Keratinocyte (primary cell): ENCODE data around the gene BMX. TPM values are rescaled to one million over a fixed set of nuclear protein-coding genes. Genes with fewer than 3 reads are reported as not detected.

Source experiments
- DNase-seq: peaks from one replicate; pipeline ENCODE4 v3.0.0-alpha.2; 2011; ENCODE audit warnings: low read depth, missing footprints, low spot score
- FAIRE-seq: peaks from 2 replicates; lab custom pipeline; 2011; peaks lifted over from hg19 to GRCh38; lab: Jason Lieb, UNC
- H2AFZ ChIP-seq: 2 replicates; pipeline ENCODE4 v1.6.0; 2012; ENCODE audit warnings: low read length, control low read depth, inconsistent platforms; ENCODE audit not compliant: control insufficient read depth
- H3K27ac ChIP-seq: 2 replicates; pipeline ENCODE4 v1.5.1; 2011; ENCODE audit warnings: low read length; ENCODE audit not compliant: control insufficient read depth, insufficient read depth
- H3K27me3 ChIP-seq: 3 replicates; pipeline ENCODE4 v1.6.0; 2011; ENCODE audit warnings: low read length; ENCODE audit not compliant: control insufficient read depth, insufficient read depth; ENCODE audit errors: extremely low read depth
- H3K36me3 ChIP-seq, 2 experiments: 2 replicates in 1 of 2; 3 replicates in 1 of 2; pipeline ENCODE4 v1.5.1; 2011; ENCODE audit warnings: low read length in 2 of 2, mild to moderate bottlenecking in 1 of 2; ENCODE audit not compliant: control insufficient read depth in 2 of 2, insufficient read depth in 2 of 2; ENCODE audit errors: extremely low read depth in 1 of 2
- H3K4me1 ChIP-seq: 3 replicates; pipeline ENCODE4 v1.5.1; 2011; ENCODE audit warnings: low read length; ENCODE audit not compliant: control insufficient read depth, insufficient read depth; ENCODE audit errors: extremely low read depth
- H3K4me2 ChIP-seq: 3 replicates; pipeline ENCODE4 v1.6.0; 2011; ENCODE audit warnings: low read depth, low read length; ENCODE audit not compliant: control insufficient read depth, insufficient read depth; ENCODE audit errors: extremely low read depth
- H3K4me3 ChIP-seq, 3 experiments: fragments of 200-600 bp in 1 of 3; sonication (generic) in 1 of 3; 2 replicates in 2 of 3; 3 replicates in 1 of 3; pipeline ENCODE4 v1.5.1; 2011 to 2016; ENCODE audit warnings: low read length in 3 of 3, mild to moderate bottlenecking in 3 of 3, control low read depth in 2 of 3, inconsistent platforms in 1 of 3, low read depth in 1 of 3, mixed read lengths in 1 of 3, mixed run types in 1 of 3, moderate library complexity in 1 of 3; ENCODE audit not compliant: control insufficient read depth in 2 of 3, insufficient read depth in 2 of 3; ENCODE audit errors: extremely low read depth in 1 of 3
- H3K79me2 ChIP-seq: 2 replicates; pipeline ENCODE4 v1.6.0; 2012; ENCODE audit warnings: low read length; ENCODE audit not compliant: control insufficient read depth, insufficient read depth
- H3K9ac ChIP-seq: 3 replicates; pipeline ENCODE4 v1.6.0; 2011; ENCODE audit warnings: low read length; ENCODE audit not compliant: control insufficient read depth, insufficient read depth; ENCODE audit errors: extremely low read depth
- H3K9me1 ChIP-seq: 3 replicates; pipeline ENCODE4 v1.6.0; 2011; ENCODE audit warnings: low read length; ENCODE audit not compliant: control insufficient read depth, insufficient read depth; ENCODE audit errors: extremely low read depth
- H3K9me3 ChIP-seq: 2 replicates; pipeline ENCODE4 v1.5.1; 2012; ENCODE audit warnings: low read depth, low read length; ENCODE audit not compliant: control insufficient read depth
- H4K20me1 ChIP-seq: 3 replicates; pipeline ENCODE4 v1.6.0; 2011; ENCODE audit warnings: low read length; ENCODE audit not compliant: control insufficient read depth, insufficient read depth; ENCODE audit errors: extremely low read depth
- EZH2 ChIP-seq: IDR thresholded peaks from one replicate; pipeline ENCODE4 v1.6.1; 2012; ENCODE audit warnings: inconsistent platforms, mild to moderate bottlenecking, low read length, moderate library complexity
- dilution Hi-C: fragments of 300-500 bp; cut with MboI; formaldehyde crosslinking; loops from one replicate; pipeline ENCODE4 v1.7.0; 2020; ENCODE audit warnings: low sequenced_read_pairs; ENCODE audit not compliant: extremely low pct_ligation_motif_present
- polyA plus RNA-seq, 5 experiments: library from polyadenylated mRNA; depleted of rRNA in 3 of 5; stranded (reverse) in 3 of 5; stranded (forward) in 1 of 5; unstranded in 1 of 5; fragments of >200 nt; gene quantifications; 1 replicate in 1 of 5; 2 replicates in 3 of 5; 3 replicates in 1 of 5; pipeline versions ENCODE4 v1.2.1 to v1.2.3, GENCODE V29; 2011 to 2012; ENCODE audit warnings: missing spikeins in 2 of 5, low read depth in 1 of 5, low replicate concordance in 1 of 5
- TF ChIP-seq, protein P1 (sequence below), 3 experiments: IDR thresholded peaks in 1 of 3; conservative IDR thresholded peaks in 1 of 3; optimal IDR thresholded peaks in 1 of 3; 2 replicates in 2 of 3; 3 replicates in 1 of 3; pipeline versions ENCODE3 to v1.5.1; 2011; ENCODE audit warnings: low read length in 3 of 3, mild to moderate bottlenecking in 3 of 3, moderate library complexity in 2 of 3, control low read depth in 1 of 3, inconsistent platforms in 1 of 3; ENCODE audit not compliant: insufficient read depth in 2 of 3; ENCODE audit errors: extremely low read depth in 1 of 3

BMX gene
- polyA plus RNA-seq, 1 donor (not counting 4 experiments of a cell fraction or from before 2014, with no cell fraction given) = 0.09 TPM

DNA sequence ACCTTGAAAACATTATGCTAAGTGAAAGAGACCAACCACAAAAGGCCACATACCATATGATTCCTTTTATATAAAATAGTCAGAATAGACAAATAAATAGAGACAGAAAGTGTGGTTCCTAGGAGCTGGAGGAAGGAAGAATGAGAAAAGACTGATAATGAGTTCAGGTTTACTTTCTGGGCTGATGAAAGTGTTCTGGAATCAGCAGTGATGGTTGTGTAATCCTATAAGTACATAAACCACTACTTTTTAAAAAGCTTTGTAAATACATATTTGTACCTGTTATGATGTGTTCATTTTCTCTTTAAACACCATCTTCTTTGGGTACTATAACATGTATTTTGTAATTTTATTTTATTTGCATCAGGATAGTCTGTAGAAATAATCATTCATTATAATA lies 28.1 kb upstream of the BMX start:
- H3K4me3 ChIP-seq = no peak overlapping the region
- H3K27ac ChIP-seq = no peak overlapping the region
- no peaks in the 10 kb centered on the region for H3K79me2 ChIP-seq
- peaks cover 26% of the 10 kb centered on the region for H3K4me1 ChIP-seq
- dilution Hi-C loops = loop anchor here (25.0 kb wide), 2 partner anchors 110 to 190 kb away; partner anchors contain the start of gene CLTRN
- H3K4me2 ChIP-seq = no peak overlapping the region
- no peak overlapping the region for H2AFZ ChIP-seq
- no peaks in the 10 kb centered on the region for H3K9me1 ChIP-seq
- H3K9ac ChIP-seq = no peak overlapping the region
- DNase-seq (no peak), FAIRE-seq (no peak)
- TF ChIP-seq, protein P1, sequence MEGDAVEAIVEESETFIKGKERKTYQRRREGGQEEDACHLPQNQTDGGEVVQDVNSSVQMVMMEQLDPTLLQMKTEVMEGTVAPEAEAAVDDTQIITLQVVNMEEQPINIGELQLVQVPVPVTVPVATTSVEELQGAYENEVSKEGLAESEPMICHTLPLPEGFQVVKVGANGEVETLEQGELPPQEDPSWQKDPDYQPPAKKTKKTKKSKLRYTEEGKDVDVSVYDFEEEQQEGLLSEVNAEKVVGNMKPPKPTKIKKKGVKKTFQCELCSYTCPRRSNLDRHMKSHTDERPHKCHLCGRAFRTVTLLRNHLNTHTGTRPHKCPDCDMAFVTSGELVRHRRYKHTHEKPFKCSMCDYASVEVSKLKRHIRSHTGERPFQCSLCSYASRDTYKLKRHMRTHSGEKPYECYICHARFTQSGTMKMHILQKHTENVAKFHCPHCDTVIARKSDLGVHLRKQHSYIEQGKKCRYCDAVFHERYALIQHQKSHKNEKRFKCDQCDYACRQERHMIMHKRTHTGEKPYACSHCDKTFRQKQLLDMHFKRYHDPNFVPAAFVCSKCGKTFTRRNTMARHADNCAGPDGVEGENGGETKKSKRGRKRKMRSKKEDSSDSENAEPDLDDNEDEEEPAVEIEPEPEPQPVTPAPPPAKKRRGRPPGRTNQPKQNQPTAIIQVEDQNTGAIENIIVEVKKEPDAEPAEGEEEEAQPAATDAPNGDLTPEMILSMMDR (optimal IDR thresholded peaks at IDR 0.05 in 1 of 3, IDR thresholded peaks at IDR 0.05 in 1 of 3, conservative IDR thresholded peaks at IDR 0.05 in 1 of 3; ENCODE audit: extremely low read depth in 1 of 3, insufficient read depth in 2 of 3, low read length in 3 of 3) = no peak
- no peak for TF ChIP-seq EZH2
- no peaks in the 10 kb centered on the region for H3K36me3 ChIP-seq
- no peaks in the 10 kb centered on the region for H4K20me1 ChIP-seq
- no peaks in the 10 kb centered on the region for H3K9me3 ChIP-seq
- no peaks in the 10 kb centered on the region for H3K27me3 ChIP-seq

DNA sequence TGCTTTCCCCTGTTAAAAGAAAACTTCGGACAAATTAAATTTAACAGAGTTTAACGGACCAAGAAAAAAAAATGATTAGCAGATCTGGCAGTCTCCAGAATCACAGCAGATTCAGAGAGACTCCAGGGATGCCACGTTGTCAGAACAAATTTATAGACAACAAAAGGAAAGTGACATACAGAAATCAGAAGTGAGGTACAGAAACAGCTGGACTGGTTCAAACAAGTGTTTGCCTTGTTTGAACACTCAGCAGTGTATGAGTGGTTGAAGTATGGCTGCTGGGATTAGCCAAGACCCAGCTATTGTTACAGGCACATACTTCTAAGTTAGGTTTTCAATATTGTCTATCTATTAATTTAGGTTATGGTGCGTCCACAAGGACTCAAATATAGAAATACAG lies 26.6 kb upstream of the BMX start:
- Histone ChIP-seq H3K79me2 (no peaks in the 10 kb centered on the region), H3K27ac (peak overlapping the region; percentile 99), H4K20me1 (no peaks in the 10 kb centered on the region), H3K4me1 (peaks cover 26% of the 10 kb centered on the region), H3K36me3 (no peaks in the 10 kb centered on the region), H3K4me3 (no peak overlapping the region), H2AFZ (peak overlapping the region; percentile 16), H3K9ac (peak overlapping the region; percentile 22), H3K9me1 (no peaks in the 10 kb centered on the region), H3K27me3 (no peaks in the 10 kb centered on the region), H3K9me3 (no peaks in the 10 kb centered on the region), H3K4me2 (no peak overlapping the region)
- FAIRE-seq (peak; percentile 49), DNase-seq (no peak)
- dilution Hi-C loops = loop anchor here (25.0 kb wide), 2 partner anchors 112 to 188 kb away; partner anchors contain the start of gene CLTRN
- TF ChIP-seq, protein P1 (optimal IDR thresholded peaks at IDR 0.05 in 1 of 3, IDR thresholded peaks at IDR 0.05 in 1 of 3, conservative IDR thresholded peaks at IDR 0.05 in 1 of 3; ENCODE audit: extremely low read depth in 1 of 3, insufficient read depth in 2 of 3, low read length in 3 of 3) = no peak
- no peak for TF ChIP-seq EZH2
